K562 (cell line): Measurements from ENCODE around the gene PILRA. TPM values are rescaled to one million over a fixed set of nuclear protein-coding genes. Genes with fewer than 3 reads are reported as not detected.

Experiments
- ATAC-seq: fragments of 200-7000 bp; cut with Tn5 transposase; 3 replicates; pipeline ENCODE4 v1.9.1; 2020; ENCODE audit warnings: moderate library complexity
- BruUV-seq: library from RNA; stranded (reverse); fragments of 400-500 nt; replicated peaks from 2 replicates; lab custom pipeline; 2021; lab: Mats Ljungman, UMichigan
- CTCF ChIA-PET: fragments of 300-600 bp; formaldehyde crosslinking; extraction: SDS; loops from one replicate; lab custom pipeline; 2021; ENCODE audit warnings: low intra/inter-chr PET ratio; lab: Yijun Ruan, JAX
- POLR2A ChIA-PET: fragments of 300-600, 350-650 bp; sonication (Branson Sonifier 250); formaldehyde crosslinking; extraction: SDS; loops from one replicate; lab custom pipeline; 2021; ENCODE audit warnings: antibody characterized with exemption, inconsistent platforms; lab: Yijun Ruan, JAX
- DNase-seq, 4 experiments: peaks; one replicate each; pipeline versions ENCODE4 v3.0.0 to v3.0.0-alpha.2; 2011 to 2018; ENCODE audit warnings: low spot score in 3 of 4, mixed read lengths in 3 of 4; ENCODE audit errors: extremely low read depth in 1 of 4
- FAIRE-seq: peaks from 2 replicates; lab custom pipeline; 2011; peaks lifted over from hg19 to GRCh38; lab: Jason Lieb, UNC
- H2AFZ ChIP-seq: 2 replicates; pipeline ENCODE4 v1.6.0; 2011; ENCODE audit warnings: low read depth, low read length, control low read depth, inconsistent platforms
- H3K27ac ChIP-seq: fragments of 200-600 bp; 3 replicates; pipeline ENCODE4 v1.8.0; 2011; ENCODE audit warnings: low read depth, mild to moderate bottlenecking, control low read depth, inconsistent platforms, low read length, moderate library complexity, mixed read lengths; ENCODE audit errors: extremely low read depth
- H3K27me3 ChIP-seq, 2 experiments: fragments of 300-600 bp in 1 of 2; 2 replicates in 1 of 2; 3 replicates in 1 of 2; pipeline versions ENCODE4 v1.6.0 to v1.8.0; 2011; ENCODE audit warnings: inconsistent platforms in 2 of 2, low read length in 2 of 2, mild to moderate bottlenecking in 1 of 2, mixed read lengths in 1 of 2, moderate library complexity in 1 of 2; ENCODE audit not compliant: control insufficient read depth in 2 of 2, insufficient read depth in 2 of 2
- H3K36me3 ChIP-seq: fragments of 300-600 bp; 3 replicates; pipeline ENCODE4 v1.8.0; 2011; ENCODE audit warnings: mild to moderate bottlenecking, low read length, inconsistent platforms; ENCODE audit not compliant: control insufficient read depth, insufficient read depth
- H3K4me1 ChIP-seq, 2 experiments: fragments of 200-600 bp in 1 of 2; replicated peaks in 1 of 2; 2 replicates in 1 of 2; 3 replicates in 1 of 2; pipeline versions ENCODE4 v1.5.1 to v1.8.0; 2011; ENCODE audit warnings: inconsistent platforms in 2 of 2, low read length in 2 of 2, mild to moderate bottlenecking in 1 of 2, mixed read lengths in 1 of 2, moderate library complexity in 1 of 2; ENCODE audit not compliant: control insufficient read depth in 2 of 2, insufficient read depth in 2 of 2
- H3K4me2 ChIP-seq: 2 replicates; pipeline ENCODE4 v1.6.1; 2011; ENCODE audit warnings: low read length, control low read depth, inconsistent platforms, mixed read lengths; ENCODE audit not compliant: insufficient read depth
- H3K4me3 ChIP-seq: fragments of 200-600 bp; sonication (generic), shearing (Covaris generic); 2 replicates; pipeline ENCODE4 v1.5.1; 2016; ENCODE audit warnings: control low read depth, inconsistent platforms
- H3K79me2 ChIP-seq: fragments of 200-600 bp; 3 replicates; pipeline ENCODE4 v1.8.0; 2011; ENCODE audit warnings: low read length, inconsistent platforms; ENCODE audit not compliant: control insufficient read depth, insufficient read depth
- H3K9ac ChIP-seq, 2 experiments: 2 replicates each; pipeline versions ENCODE4 v1.6.0 to v1.6.1; 2011; ENCODE audit warnings: low read depth in 2 of 2, low read length in 2 of 2, control low read depth in 1 of 2, inconsistent platforms in 1 of 2, mild to moderate bottlenecking in 1 of 2, mixed read lengths in 1 of 2; ENCODE audit not compliant: insufficient read depth in 1 of 2
- H3K9me1 ChIP-seq: one replicate; pipeline ENCODE4 v1.6.0; 2011; ENCODE audit warnings: inconsistent platforms, mild to moderate bottlenecking, low read length, moderate library complexity; ENCODE audit not compliant: control insufficient read depth, insufficient read depth
- H3K9me3 ChIP-seq: replicated peaks from 2 replicates; pipeline ENCODE4 v1.5.1; 2011; ENCODE audit warnings: low read depth, low read length, inconsistent platforms; ENCODE audit not compliant: control insufficient read depth, insufficient read depth
- H4K20me1 ChIP-seq: replicated peaks from 2 replicates; pipeline ENCODE4 v1.6.1; 2011; ENCODE audit warnings: low read length, inconsistent platforms, mixed read lengths; ENCODE audit not compliant: control insufficient read depth, insufficient read depth
- MEF2D ChIP-seq: conservative IDR thresholded peaks from 2 replicates; pipeline ENCODE4 v1.6.1; 2016; ENCODE audit warnings: low read depth, missing genetic modification characterization, missing compliant biosample characterization
- WGBS: fragments of 100-300 bp; shearing (Covaris generic); methylation state at CpG from one replicate; pipeline ENCODE4 v1.1.6; 2016; ENCODE audit warnings: low coverage, mixed read lengths; ENCODE audit not compliant: insufficient coverage; ENCODE audit errors: missing lambda C conversion rate; 5-methylcytosine and 5-hydroxymethylcytosine counted together
- in situ Hi-C: fragments of 300-500 bp; cut with MboI; formaldehyde crosslinking; loops from 4 replicates; pipeline ENCODE4 v1.15.0; 2018; ENCODE audit warnings: inconsistent platforms, mixed read lengths
- intact Hi-C: fragments of 100-400 bp; cut with micrococcal nuclease; formaldehyde crosslinking; loops from 2 replicates; pipeline ENCODE4 v1.14.2; 2022
- polyA plus RNA-seq, 8 experiments: library from polyadenylated mRNA; depleted of rRNA in 4 of 8; stranded (reverse) in 5 of 8; unstranded in 3 of 8; fragments of >200 nt; fragmentation: Nextera tagmentation in 2 of 8; fragmentation: Illumina TruSeq in 1 of 8; extraction: Ambion mirVana in 2 of 8; extraction: Trizol in 1 of 8; gene quantifications; 2 replicates each; pipeline versions ENCODE4 v1.2.1 to v1.2.3, GENCODE V29; 2011 to 2014; ENCODE audit warnings: inconsistent platforms in 1 of 8, missing spikeins in 1 of 8
- total RNA-seq, 7 experiments: library from RNA; depleted of rRNA in 6 of 7; stranded (reverse); fragments of >200 nt in 6 of 7; fragmentation: Illumina TruSeq in 2 of 7; extraction: Trizol in 2 of 7; gene quantifications; 2 replicates each; pipeline versions ENCODE4 v1.2.1 to v1.2.3, GENCODE V29; 2011 to 2021; ENCODE audit warnings: low replicate concordance in 1 of 7
- TF ChIP-seq, protein P1 (sequence below): fragments of 250-450 bp; sonication (Bioruptor Pico); IDR thresholded peaks from 2 replicates; pipeline ENCODE4 v1.5.0; 2022; ENCODE audit warnings: mild to moderate bottlenecking

The PILRA gene
- total and polyA plus RNA-seq, 9 of the 15 experiments (the other 6 are each of a cell fraction or from before 2014, with no cell fraction given) = 0.13 to 1.8 (median 0.62) TPM

DNA sequence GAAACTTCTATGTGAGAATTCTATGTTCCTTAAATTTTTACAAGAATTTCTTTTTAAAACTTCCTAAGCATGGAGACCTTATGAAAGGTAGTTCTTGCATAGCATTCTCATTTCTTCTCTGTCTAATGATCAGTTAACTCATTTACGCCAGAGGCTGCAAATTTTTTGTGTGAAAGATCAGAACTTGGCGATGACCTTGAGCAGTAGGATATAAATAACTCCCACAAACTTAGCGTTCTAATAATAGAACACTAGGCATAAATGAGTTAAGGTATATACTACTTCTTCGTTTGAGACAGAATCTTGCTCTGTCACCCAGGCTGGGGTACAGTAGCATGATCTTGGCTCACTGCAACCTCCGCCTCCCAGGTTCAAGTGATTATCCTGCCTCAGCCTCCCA, 13.7 kb downstream of the PILRA start:
- ChIA-PET POLR2A (interaction anchor here (0.7 to 1.0 kb wide), 2 partner anchors 9 to 370 kb away, joined by 3 to 4 read pairs; no protein-coding TSS in a partner anchor), CTCF (no interaction called here)

More for the DNA sequence above, 13.7 kb downstream of the PILRA start:
- no TSS peak for BruUV-seq
- Histone ChIP-seq H3K4me3 (no peak overlapping the region), H3K9ac (no peak overlapping the region), H4K20me1 (no peaks in the 10 kb centered on the region), H3K27me3 (peaks cover 5 to 19% of the 10 kb centered on the region in 2 experiments; a peak in 3 of 5 replicates), H3K9me1 (no peaks in the 10 kb centered on the region)
- FAIRE-seq = no peak
- DNase-seq = no peak
- peak; percentile 66 for TF ChIP-seq MEF2D
- TF ChIP-seq, protein P1, sequence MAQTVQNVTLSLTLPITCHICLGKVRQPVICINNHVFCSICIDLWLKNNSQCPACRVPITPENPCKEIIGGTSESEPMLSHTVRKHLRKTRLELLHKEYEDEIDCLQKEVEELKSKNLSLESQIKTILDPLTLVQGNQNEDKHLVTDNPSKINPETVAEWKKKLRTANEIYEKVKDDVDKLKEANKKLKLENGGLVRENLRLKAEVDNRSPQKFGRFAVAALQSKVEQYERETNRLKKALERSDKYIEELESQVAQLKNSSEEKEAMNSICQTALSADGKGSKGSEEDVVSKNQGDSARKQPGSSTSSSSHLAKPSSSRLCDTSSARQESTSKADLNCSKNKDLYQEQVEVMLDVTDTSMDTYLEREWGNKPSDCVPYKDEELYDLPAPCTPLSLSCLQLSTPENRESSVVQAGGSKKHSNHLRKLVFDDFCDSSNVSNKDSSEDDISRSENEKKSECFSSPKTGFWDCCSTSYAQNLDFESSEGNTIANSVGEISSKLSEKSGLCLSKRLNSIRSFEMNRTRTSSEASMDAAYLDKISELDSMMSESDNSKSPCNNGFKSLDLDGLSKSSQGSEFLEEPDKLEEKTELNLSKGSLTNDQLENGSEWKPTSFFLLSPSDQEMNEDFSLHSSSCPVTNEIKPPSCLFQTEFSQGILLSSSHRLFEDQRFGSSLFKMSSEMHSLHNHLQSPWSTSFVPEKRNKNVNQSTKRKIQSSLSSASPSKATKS (CRISPR knock-in tag) = no peak
- TF ChIP-seq, all 486 proteins: peak for 1
- no peaks in the 10 kb centered on the region for H3K9me3 ChIP-seq
- in situ Hi-C loops = no loop called here
- WGBS = 27% methylated on average over 5 of the region's 5 CpGs
- H3K27ac ChIP-seq = no peak overlapping the region
- no peak overlapping the region for H3K4me2 ChIP-seq
- intact Hi-C loops = no loop called here
- H2AFZ ChIP-seq = no peak overlapping the region
- H3K79me2 ChIP-seq = no peaks in the 10 kb centered on the region
- H3K36me3 ChIP-seq = no peaks in the 10 kb centered on the region
- peaks cover 4 to 8% of the 10 kb centered on the region in 2 experiments; a peak in 3 of 5 replicates for H3K4me1 ChIP-seq
- ATAC-seq = no peak
